GM23248 (cell line): Measurements from ENCODE around the gene IRF2BP2. TPM values are rescaled to one million over a fixed set of nuclear protein-coding genes. Genes with fewer than 3 reads are reported as not detected.

ENCODE experiments used
- DNase-seq: peaks from one replicate; pipeline ENCODE4 v3.0.0-alpha.2; 2015
- H2AFZ ChIP-seq: fragments of 200-600 bp; sonication (generic); 2 replicates; pipeline ENCODE4 v1.6.1; 2016; ENCODE audit warnings: antibody characterized with exemption
- H3F3A ChIP-seq: fragments of 200-600 bp; sonication (generic); 2 replicates; pipeline ENCODE4 v1.6.1; 2016; ENCODE audit warnings: mild to moderate bottlenecking, antibody characterized with exemption, mixed run types; ENCODE audit not compliant: insufficient read depth
- H3K27ac ChIP-seq: fragments of 200-600 bp; sonication (generic); 2 replicates; pipeline ENCODE4 v1.5.1; 2016; ENCODE audit warnings: mild to moderate bottlenecking
- H3K27me3 ChIP-seq: fragments of 200-600 bp; sonication (generic); replicated peaks from 2 replicates; pipeline ENCODE4 v1.6.1; 2016; ENCODE audit warnings: mild to moderate bottlenecking; ENCODE audit not compliant: insufficient read depth
- H3K36me3 ChIP-seq: fragments of 200-600 bp; sonication (generic); 2 replicates; pipeline ENCODE4 v1.6.1; 2016; ENCODE audit warnings: low read depth, mild to moderate bottlenecking
- H3K4me1 ChIP-seq: fragments of 200-600 bp; sonication (generic); 2 replicates; pipeline ENCODE4 v1.6.1; 2016; ENCODE audit warnings: mild to moderate bottlenecking; ENCODE audit not compliant: insufficient read depth
- H3K4me2 ChIP-seq: fragments of 200-600 bp; sonication (generic); one replicate; pipeline ENCODE4 v1.6.1; 2016; ENCODE audit warnings: mild to moderate bottlenecking; ENCODE audit not compliant: unreplicated experiment
- H3K4me3 ChIP-seq: fragments of 200-600 bp; sonication (generic); 2 replicates; pipeline ENCODE4 v1.5.1; 2016; ENCODE audit warnings: mild to moderate bottlenecking
- H3K79me2 ChIP-seq: fragments of 200-600 bp; sonication (generic); 2 replicates; pipeline ENCODE4 v1.6.1; 2016; ENCODE audit warnings: mild to moderate bottlenecking; ENCODE audit not compliant: insufficient read depth
- H3K9ac ChIP-seq: fragments of 200-600 bp; sonication (generic); 2 replicates; pipeline ENCODE4 v1.6.1; 2016; ENCODE audit warnings: mild to moderate bottlenecking
- H3K9me2 ChIP-seq: fragments of 200-600 bp; sonication (generic); 2 replicates; pipeline ENCODE4 v1.6.1; 2016; ENCODE audit warnings: mixed run types, mild to moderate bottlenecking, moderate library complexity; ENCODE audit not compliant: insufficient read depth
- H3K9me3 ChIP-seq: fragments of 200-600 bp; sonication (generic); one replicate; pipeline ENCODE4 v1.6.1; 2017; ENCODE audit warnings: low read depth
- H4K20me1 ChIP-seq: fragments of 200-600 bp; sonication (generic); 2 replicates; pipeline ENCODE4 v1.6.0; 2016; ENCODE audit not compliant: insufficient read depth
- EZH2 ChIP-seq: fragments of 200-600 bp; sonication (generic); IDR thresholded peaks from 2 replicates; pipeline ENCODE4 v1.6.1; 2018; ENCODE audit warnings: antibody characterized with exemption, mild to moderate bottlenecking; ENCODE audit not compliant: insufficient read depth, poor library complexity, severe bottlenecking
- EZH2phosphoT487 ChIP-seq: fragments of 200-600 bp; sonication (generic); IDR thresholded peaks from 2 replicates; pipeline ENCODE4 v1.6.1; 2018; ENCODE audit warnings: antibody characterized with exemption, moderate library complexity, mild to moderate bottlenecking, low read depth; ENCODE audit not compliant: insufficient read depth
- WGBS, 2 experiments: methylation state at CpG; one replicate each; pipeline ENCODE4 v1.1.6; 2015 to 2017; ENCODE audit warnings: low lambda C conversion rate in 2 of 2, low coverage in 1 of 2; ENCODE audit errors: missing lambda C conversion rate in 2 of 2; 5-methylcytosine and 5-hydroxymethylcytosine counted together
- in situ Hi-C: fragments of 300-500 bp; cut with MboI; formaldehyde crosslinking; loops from 2 replicates; pipeline ENCODE4 v1.15.0; 2020
- polyA plus RNA-seq: library from polyadenylated mRNA; unstranded; fragments of >200 nt; fragmentation: Nextera tagmentation; extraction: Ambion mirVana; gene quantifications from 2 replicates; pipeline ENCODE4 v1.2.1, GENCODE V29; 2016
- total RNA-seq: library from RNA; depleted of rRNA; stranded (reverse); fragments of >200 nt; shearing (Covaris generic); gene quantifications from 2 replicates; pipeline ENCODE4 v1.2.3, GENCODE V29; 2014

IRF2BP2 gene
- total and polyA plus RNA-seq, 2 experiments from 2014 or later: 12.9 to 60.7 TPM

GRCh38 chr1:234571702-234572101, 38.3 kb downstream of the IRF2BP2 start:
- H3K4me2 ChIP-seq: no peak overlapping the region
- no peaks in the 10 kb centered on the region for H3K36me3 ChIP-seq
- in situ Hi-C loops: no loop called here
- H3K9ac ChIP-seq: no peak overlapping the region
- no peaks in the 10 kb centered on the region for H3K4me1 ChIP-seq
- no peak overlapping the region for H3K4me3 ChIP-seq
- no peak overlapping the region for H3K27ac ChIP-seq
- no peaks in the 10 kb centered on the region for H3F3A ChIP-seq
- no peaks in the 10 kb centered on the region for H3K27me3 ChIP-seq
- H3K9me2 ChIP-seq: no peaks in the 10 kb centered on the region
- no peaks in the 10 kb centered on the region for H3K79me2 ChIP-seq
- no peak for TF ChIP-seq EZH2
- no peak for TF ChIP-seq EZH2phosphoT487
- DNase-seq: no peak
- no peaks in the 10 kb centered on the region for H3K9me3 ChIP-seq
- 55 to 58% methylated on average over 2 of the region's 2 CpGs for WGBS, 2 experiments
- H4K20me1 ChIP-seq: no peaks in the 10 kb centered on the region
- H2AFZ ChIP-seq: no peak overlapping the region

GRCh38 chr1:234570329-234571120, 39.5 kb downstream of the IRF2BP2 start:
- no peak for TF ChIP-seq EZH2
- no peak for TF ChIP-seq EZH2phosphoT487
- no peaks in the 10 kb centered on the region for H4K20me1 ChIP-seq
- 82 to 91% methylated on average over 6 of the region's 6 CpGs for WGBS, 2 experiments
- H3K9ac ChIP-seq: no peak overlapping the region
- no peak overlapping the region for H2AFZ ChIP-seq
- H3K27ac ChIP-seq: no peak overlapping the region
- H3K9me3 ChIP-seq: no peaks in the 10 kb centered on the region
- no peaks in the 10 kb centered on the region for H3K9me2 ChIP-seq
- in situ Hi-C loops: no loop called here
- H3K4me1 ChIP-seq: peaks cover 8% of the 10 kb centered on the region
- no peaks in the 10 kb centered on the region for H3K36me3 ChIP-seq
- no peak overlapping the region for H3K4me3 ChIP-seq
- H3K79me2 ChIP-seq: no peaks in the 10 kb centered on the region
- no peaks in the 10 kb centered on the region for H3K27me3 ChIP-seq
- peaks cover 3% of the 10 kb centered on the region for H3F3A ChIP-seq
- no peak overlapping the region for H3K4me2 ChIP-seq
- no peak for DNase-seq

DNA sequence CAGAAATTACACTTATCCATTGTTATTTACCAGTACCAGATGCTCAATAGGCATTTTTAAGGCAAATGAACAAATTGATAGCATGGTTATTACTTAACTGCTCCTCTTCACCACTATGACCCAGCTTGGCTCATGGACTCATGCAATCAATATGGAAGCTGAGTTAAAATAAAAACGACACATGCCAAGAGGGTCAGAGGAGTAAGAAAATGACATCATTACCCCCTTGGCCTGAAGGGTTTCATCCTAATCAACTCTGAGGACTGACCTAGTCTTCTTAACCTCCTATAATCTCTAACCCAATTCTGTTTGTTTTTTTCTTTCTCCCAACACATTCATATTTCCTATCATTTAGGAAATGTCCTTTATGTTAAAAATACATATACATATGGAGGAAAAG, 41.6 kb downstream of the IRF2BP2 start:
- no peak overlapping the region for H3K9ac ChIP-seq
- 83 to 89% methylated on average over 1 of the region's 1 CpG for WGBS, 2 experiments
- in situ Hi-C loops: no loop called here

DNA sequence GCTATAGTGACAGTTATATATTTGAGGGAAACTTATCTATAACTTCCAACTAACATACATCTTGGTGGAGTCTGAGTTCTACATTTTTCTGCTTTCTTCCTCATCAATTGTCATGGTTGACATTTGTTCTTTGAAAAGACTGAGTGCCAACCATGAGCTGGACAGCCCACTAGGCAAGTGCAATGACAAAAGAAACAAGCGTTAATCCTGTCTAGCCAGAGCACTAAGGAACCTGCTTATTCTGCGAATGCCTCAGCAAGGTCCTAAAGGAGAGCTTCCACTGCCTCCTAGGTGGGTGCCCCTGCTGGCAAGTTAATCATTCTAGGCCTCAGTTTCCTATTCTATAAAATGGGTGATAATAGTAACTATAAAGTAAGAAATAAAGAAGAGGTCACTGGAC, 44.8 kb downstream of the IRF2BP2 start:
- Histone ChIP-seq H3K9ac (no peak overlapping the region; the same call in 1 of the 2 replicates), H4K20me1 (no peaks in the 10 kb centered on the region), H3K4me2 (peak overlapping the region; percentile 45), H3K27me3 (no peaks in the 10 kb centered on the region), H3K4me3 (no peak overlapping the region), H3K27ac (peak overlapping the region; percentile 78), H3K4me1 (peaks cover 27% of the 10 kb centered on the region), H3K36me3 (no peaks in the 10 kb centered on the region), H2AFZ (no peak overlapping the region), H3K79me2 (no peaks in the 10 kb centered on the region), H3K9me2 (no peaks in the 10 kb centered on the region), H3F3A (peaks cover 19% of the 10 kb centered on the region), H3K9me3 (no peaks in the 10 kb centered on the region)
- TF ChIP-seq EZH2 (no peak), EZH2phosphoT487 (no peak)
- 92 to 94% methylated on average over 2 of the region's 2 CpGs for WGBS, 2 experiments
- DNase-seq: peak; percentile 14
- in situ Hi-C loops: no loop called here

More for the DNA sequence above, 41.6 kb downstream of the IRF2BP2 start:
- Histone ChIP-seq H3K4me3 (no peak overlapping the region), H2AFZ (no peak overlapping the region), H3K79me2 (no peaks in the 10 kb centered on the region), H3K9me3 (no peaks in the 10 kb centered on the region), H3F3A (peaks cover 19% of the 10 kb centered on the region), H3K4me1 (peaks cover 27% of the 10 kb centered on the region), H3K4me2 (no peak overlapping the region), H4K20me1 (no peaks in the 10 kb centered on the region), H3K9me2 (no peaks in the 10 kb centered on the region), H3K27ac (no peak overlapping the region), H3K27me3 (no peaks in the 10 kb centered on the region), H3K36me3 (no peaks in the 10 kb centered on the region)
- TF ChIP-seq EZH2phosphoT487 (no peak), EZH2 (no peak)
- no peak for DNase-seq
